Hematopoietic multipotent progenitor cell treated with erythropoietin and hydrocortisone succinate and interleukin-3 and kit ligand, for 6 days (in vitro differentiated cells): ENCODE data around the gene TUBB6.

ENCODE experiments used
- DNase-seq: peaks from one replicate; pipeline ENCODE4 v3.0.0-alpha.2; 2015

TUBB6 gene

GRCh38 chr18:12315911-12316310 lies 7.9 kb downstream of the TUBB6 start:
- peak; percentile 85 for DNase-seq

DNA sequence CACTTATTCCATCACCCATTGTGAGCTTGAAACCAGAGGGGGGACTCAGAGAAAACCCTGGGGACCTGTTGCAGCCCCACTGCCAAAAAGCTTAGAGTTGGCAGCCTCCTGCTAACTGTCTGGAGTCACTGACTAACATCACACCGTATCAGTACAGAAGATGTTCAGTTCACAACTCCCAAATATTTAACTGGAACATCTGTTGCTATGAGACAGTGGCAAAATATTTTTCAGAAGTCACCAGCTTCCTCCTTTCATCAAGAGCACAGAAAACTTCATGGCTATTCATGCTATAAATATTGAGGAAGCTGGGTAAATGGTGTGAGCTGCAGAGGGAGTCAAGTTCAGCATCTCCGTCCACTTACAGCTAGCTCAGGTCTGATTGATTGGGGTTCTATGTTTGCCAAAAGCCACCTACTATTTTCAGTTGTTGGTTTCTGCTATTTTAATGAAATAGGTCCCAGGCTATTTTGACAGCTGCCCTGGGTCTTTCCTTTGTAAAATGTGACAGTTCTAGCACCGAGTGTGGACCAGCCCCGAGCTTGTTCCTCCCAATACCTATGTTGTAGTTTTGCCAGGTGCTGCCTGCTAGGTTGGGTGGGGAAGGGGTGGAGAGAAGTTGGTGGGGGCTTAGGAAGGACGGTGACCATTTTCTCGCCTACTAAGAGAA lies 9.8 kb downstream of the TUBB6 start:
- DNase-seq = peak; percentile 33

DNA sequence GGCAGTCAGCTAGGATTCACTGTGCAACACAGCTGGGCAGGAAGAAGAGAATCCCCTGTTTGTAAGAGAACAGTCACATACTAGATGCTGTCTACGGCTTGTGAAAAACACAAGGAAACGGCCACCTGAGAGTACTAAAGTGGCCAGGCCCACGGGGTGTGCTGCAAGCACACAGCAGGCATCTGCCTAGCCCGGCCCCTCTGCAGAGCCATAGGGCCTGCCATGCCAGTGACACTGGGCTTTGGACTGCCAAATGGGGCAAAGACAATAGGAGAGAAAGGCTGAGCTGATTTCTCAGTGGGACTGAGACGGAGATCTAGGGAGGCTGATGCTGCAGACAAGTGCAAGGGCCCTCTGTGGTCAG lies 10.3 kb downstream of the TUBB6 start:
- DNase-seq = no peak

GRCh38 chr18:12318857-12319256 lies 10.8 kb downstream of the TUBB6 start:
- DNase-seq = no peak

GRCh38 chr18:12321333-12321732 lies 13.3 kb downstream of the TUBB6 start:
- DNase-seq = no peak

GRCh38 chr18:12324991-12325725 lies 17.1 kb downstream of the TUBB6 start:
- no peak for DNase-seq

- DNase-seq = no peak
Measured at GRCh38 chr18:12325726-12326245, 17.7 kb downstream of the TUBB6 start.

GRCh38 chr18:12326711-12327460 lies 18.8 kb downstream of the TUBB6 start:
- no peak for DNase-seq

GRCh38 chr18:12327510-12328178 lies 19.6 kb downstream of the TUBB6 start:
- peak; percentile 93 for DNase-seq

GRCh38 chr18:12328179-12328823 lies 20.3 kb downstream of the TUBB6 start:
- no peak for DNase-seq

GRCh38 chr18:12329125-12329698 lies 21.2 kb downstream of the TUBB6 start:
- DNase-seq = no peak

DNA sequence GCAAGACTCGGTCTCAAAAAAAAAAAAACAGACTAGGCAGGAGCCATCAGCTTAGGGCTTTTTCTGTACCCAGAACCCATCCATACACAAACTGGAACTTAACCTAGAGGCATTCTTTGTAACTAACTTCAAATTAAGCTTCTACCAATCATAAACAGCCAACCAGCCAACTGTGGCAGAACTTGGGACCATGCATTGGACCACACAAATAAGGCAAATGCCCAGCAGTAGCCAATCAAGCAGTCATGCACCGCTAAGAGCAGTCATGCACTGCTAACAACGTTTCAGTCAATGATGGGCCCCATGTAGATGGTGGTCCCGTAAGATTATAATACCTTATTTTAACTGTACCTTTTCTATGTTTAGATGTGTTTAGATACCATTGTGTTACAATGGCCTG lies 22.7 kb downstream of the TUBB6 start:
- no peak for DNase-seq

GRCh38 chr18:12333506-12334290 lies 25.7 kb downstream of the TUBB6 start:
- DNase-seq = no peak

DNA sequence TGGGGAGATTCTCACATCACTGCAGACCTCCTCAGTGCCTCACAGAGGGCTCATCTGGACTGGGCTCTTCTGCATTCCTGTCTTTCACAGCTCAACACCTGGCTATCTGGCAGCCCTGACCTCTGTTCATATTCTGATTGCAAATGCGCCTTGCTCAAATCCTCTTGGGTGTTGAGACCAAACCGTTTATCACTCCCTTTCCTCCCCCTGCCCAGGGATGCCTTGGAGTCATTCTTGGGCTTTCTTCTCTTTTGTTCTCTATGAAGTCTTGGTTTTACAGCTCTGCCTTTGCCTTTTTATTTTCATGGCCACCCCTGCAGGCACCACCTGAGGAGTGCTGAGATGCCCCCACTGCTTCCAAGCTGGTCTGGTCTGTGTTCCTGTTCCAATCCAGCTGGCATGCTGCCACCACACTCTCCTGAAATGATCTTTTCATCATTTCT lies 26.3 kb downstream of the TUBB6 start:
- DNase-seq = no peak

- no peak for DNase-seq
Measured at GRCh38 chr18:12334863-12335262, 26.8 kb downstream of the TUBB6 start.

GRCh38 chr18:12335503-12335902 lies 27.5 kb downstream of the TUBB6 start:
- DNase-seq = no peak

- DNase-seq = peak; percentile 41
Measured at GRCh38 chr18:12336171-12336613, 28.2 kb downstream of the TUBB6 start.

DNA sequence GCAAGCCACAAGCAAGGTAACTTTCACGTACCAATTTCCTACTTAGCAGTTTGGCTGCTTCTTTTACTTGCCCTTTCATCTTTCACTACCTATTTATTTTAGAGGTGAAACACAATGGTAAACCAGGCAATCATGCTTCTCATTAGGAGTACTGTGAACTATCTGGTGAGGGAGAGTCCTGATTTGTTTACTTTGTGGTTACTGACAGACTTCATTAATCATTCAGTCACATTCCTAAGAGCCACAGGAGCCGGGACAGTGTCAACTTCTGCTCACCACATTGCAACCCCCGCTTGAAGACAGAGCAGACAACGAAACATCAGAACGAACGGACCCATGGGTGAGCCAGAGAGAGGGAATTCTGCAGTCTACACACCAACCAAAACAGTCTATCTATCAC lies 28.8 kb downstream of the TUBB6 start:
- no peak for DNase-seq

GRCh38 chr18:12338382-12338781 lies 30.3 kb downstream of the TUBB6 start:
- DNase-seq = no peak

- no peak for DNase-seq
Measured at GRCh38 chr18:12340945-12341660, 33.1 kb downstream of the TUBB6 start.

- no peak for DNase-seq
Measured at GRCh38 chr18:12342661-12343060, 34.6 kb downstream of the TUBB6 start.
